ENCODE measurements around the gene HPCAL1. TPM values are rescaled to one million over a fixed set of nuclear protein-coding genes. Genes with fewer than 3 reads are reported as not detected.
A peak's percentile ranks its signal among the peaks of the same experiment; 100 is the strongest.

Gene HPCAL1
- total RNA-seq, 1 experiment from 2014 or later = 312 TPM

- Histone ChIP-seq H3K9ac (ENCODE audit: low read length) (peak overlapping the region; percentile 97), H4K20me1 (ENCODE audit: low read length) (peaks cover 32% of the 10 kb centered on the region), H3K27ac (ENCODE audit: low read length) (peak overlapping the region; percentile 92), H3K4me2 (ENCODE audit: low read length) (peak overlapping the region; percentile 92), H3K79me2 (ENCODE audit: low read length) (peaks cover 52% of the 10 kb centered on the region), H2AFZ (ENCODE audit: low read length) (no peak overlapping the region), H3K4me1 (ENCODE audit: insufficient read depth, low read length) (peaks cover 55% of the 10 kb centered on the region), H3K9me2 (replicated peaks; ENCODE audit: low read length) (no peaks in the 10 kb centered on the region), H3K36me3 (ENCODE audit: low read depth, low read length) (peaks cover 30% of the 10 kb centered on the region), H3K27me3 (ENCODE audit: low read length) (no peaks in the 10 kb centered on the region), H3F3A (ENCODE audit: low read length, unreplicated experiment) (peaks cover 4% of the 10 kb centered on the region), H3K9me3 (ENCODE audit: low read length) (no peaks in the 10 kb centered on the region), H3K4me3 (ENCODE audit: low read length) (peak overlapping the region; percentile 68)
- TF ChIP-seq EZH2 (IDR thresholded peaks at IDR 0.05; ENCODE audit: low read length, unreplicated experiment) = no peak
- no peak for TF ChIP-seq CTCF (conservative IDR thresholded peaks at IDR 0.05; ENCODE audit: low read depth, low read length)
- TF ChIP-seq EZH2phosphoT487 (IDR thresholded peaks at IDR 0.05; ENCODE audit: borderline replicate concordance, low read length) = no peak
- no peak for DNase-seq
- no TSS peak for BruUV-seq (replicated peaks)
- ChIA-PET POLR2A (ENCODE audit: unreplicated experiment) (interaction anchor here (0.7 kb wide), 1 partner anchor 44 kb away, joined by 5 read pairs; no protein-coding TSS in a partner anchor), CTCF (interaction anchor here (0.6 kb wide), 1 partner anchor 144 kb away, joined by 3 read pairs; no protein-coding TSS in a partner anchor)
- intact Hi-C loops (cut with micrococcal nuclease) = loop anchor here (5.0 kb wide), 1 partner anchor 148 kb away; no protein-coding TSS in a partner anchor
- no peak for ATAC-seq
Observed at GRCh38 chr2:10449486-10449831, 146.8 kb downstream of the HPCAL1 start.

GRCh38 chr2:10449838-10450691, 147.4 kb downstream of the HPCAL1 start:
- DNase-seq (peak; percentile 54), ATAC-seq (peak; percentile 1; the same call in 1 of the 2 replicates)
- H2AFZ ChIP-seq (ENCODE audit: low read length) = no peak overlapping the region
- ChIA-PET CTCF (interaction anchor here (0.6 kb wide), 1 partner anchor 145 kb away, joined by 3 read pairs; no protein-coding TSS in a partner anchor), POLR2A (ENCODE audit: unreplicated experiment) (interaction anchor here (0.7 kb wide), 1 partner anchor 44 kb away, joined by 5 read pairs; no protein-coding TSS in a partner anchor)
- no peaks in the 10 kb centered on the region for H3K9me2 ChIP-seq (replicated peaks; ENCODE audit: low read length)
- H3K27ac ChIP-seq (ENCODE audit: low read length) = peak overlapping the region; percentile 92
- intact Hi-C loops (cut with micrococcal nuclease) = loop anchor here (5.0 kb wide), 1 partner anchor 147 kb away; no protein-coding TSS in a partner anchor
- H3K79me2 ChIP-seq (ENCODE audit: low read length) = peaks cover 45% of the 10 kb centered on the region
- peak overlapping the region; percentile 92 for H3K4me2 ChIP-seq (ENCODE audit: low read length)
- H4K20me1 ChIP-seq (ENCODE audit: low read length) = peaks cover 26% of the 10 kb centered on the region
- peak overlapping the region; percentile 97 for H3K9ac ChIP-seq (ENCODE audit: low read length)
- H3F3A ChIP-seq (ENCODE audit: low read length, unreplicated experiment) = peaks cover 4% of the 10 kb centered on the region
- no peaks in the 10 kb centered on the region for H3K9me3 ChIP-seq (ENCODE audit: low read length)
- H3K36me3 ChIP-seq (ENCODE audit: low read depth, low read length) = peaks cover 24% of the 10 kb centered on the region
- peaks cover 51% of the 10 kb centered on the region for H3K4me1 ChIP-seq (ENCODE audit: insufficient read depth, low read length)
- no peak for TF ChIP-seq EZH2 (IDR thresholded peaks at IDR 0.05; ENCODE audit: low read length, unreplicated experiment)
- no peak for TF ChIP-seq CTCF (conservative IDR thresholded peaks at IDR 0.05; ENCODE audit: low read depth, low read length)
- TF ChIP-seq EZH2phosphoT487 (IDR thresholded peaks at IDR 0.05; ENCODE audit: borderline replicate concordance, low read length) = no peak
- H3K4me3 ChIP-seq (ENCODE audit: low read length) = peak overlapping the region; percentile 68
- no TSS peak for BruUV-seq (replicated peaks)
- H3K27me3 ChIP-seq (ENCODE audit: low read length) = no peaks in the 10 kb centered on the region
